Activated naive CD4-positive, alpha-beta T cell treated with anti-CD3 and anti-CD28 coated beads for 36 hours (primary cell): ENCODE data around the gene L3MBTL3. TPM values are rescaled to one million over a fixed set of nuclear protein-coding genes. Genes with fewer than 3 reads are reported as not detected.
A peak's percentile ranks its signal among the peaks of the same experiment; 100 is the strongest.
"Not testable (repeated sequence)": the region's sequence is repeated elsewhere in the genome, so short reads cannot be mapped to it uniquely, and the experiment has no call there.

Experiments
- CTCF ChIA-PET: fragments of 350-600 bp; sonication (Branson Sonifier 250); formaldehyde crosslinking; loops from one replicate; lab custom pipeline; 2021; ENCODE audit warnings: antibody characterized with exemption; lab: Charles Lee
- DNase-seq: peaks from one replicate; pipeline ENCODE4 v3.0.0-alpha.2; 2020
- H3K27ac Mint-ChIP-seq: one replicate; pipeline ENCODE4 v1.8.0; 2021; ENCODE audit warnings: mild to moderate bottlenecking, mixed read lengths
- H3K27me3 Mint-ChIP-seq: one replicate; pipeline ENCODE4 v1.8.0; 2021; ENCODE audit warnings: low read depth, mixed read lengths
- H3K36me3 Mint-ChIP-seq: one replicate; pipeline ENCODE4 v1.8.0; 2021; ENCODE audit warnings: low read depth, mixed read lengths
- H3K4me1 Mint-ChIP-seq: one replicate; pipeline ENCODE4 v1.8.0; 2021; ENCODE audit warnings: low read depth, mixed read lengths
- H3K4me3 Mint-ChIP-seq: one replicate; pipeline ENCODE4 v1.8.0; 2021; ENCODE audit warnings: mild to moderate bottlenecking, moderate library complexity, mixed read lengths
- H3K9me3 Mint-ChIP-seq: one replicate; pipeline ENCODE4 v1.8.0; 2021; ENCODE audit warnings: mixed read lengths
- intact Hi-C: fragments of 100-400 bp; cut with micrococcal nuclease; formaldehyde crosslinking; loops from one replicate; pipeline ENCODE4 v1.15.1; 2023
- total RNA-seq, 2 experiments: library from RNA; stranded (reverse); gene quantifications; one replicate each; pipeline ENCODE4 v1.2.3, GENCODE V29; 2021

Gene L3MBTL3
- total RNA-seq, 2 experiments from 2014 or later: 3.1 to 5.0 TPM

DNA sequence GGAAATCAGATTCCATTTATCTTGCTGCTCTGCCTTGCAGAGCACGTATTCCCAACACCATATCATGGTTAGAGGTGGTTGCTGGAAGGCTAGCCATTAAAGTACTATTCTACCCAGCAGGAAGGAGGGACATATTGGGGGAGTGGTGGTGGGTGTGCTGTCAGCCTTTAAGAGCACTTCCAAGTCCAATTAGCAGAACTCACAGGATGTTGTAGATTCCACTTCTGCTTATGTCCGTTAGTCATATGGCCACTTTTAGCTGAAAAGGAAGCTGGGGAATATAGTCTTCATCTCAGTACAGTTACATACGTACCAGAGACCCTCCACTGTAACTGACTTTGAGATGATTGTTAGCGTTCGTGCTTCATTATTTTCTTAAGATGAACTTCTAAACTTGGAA is 109.9 kb downstream of the L3MBTL3 start:
- intact Hi-C loops: no loop called here
- CTCF ChIA-PET: interaction anchor here (0.6 kb wide), 1 partner anchor 8 kb away, joined by 3 read pairs; no protein-coding TSS in a partner anchor
- H3K9me3 Mint-ChIP-seq: no peaks in the 10 kb centered on the region
- H3K4me3 Mint-ChIP-seq: no peak overlapping the region
- peaks cover 10% of the 10 kb centered on the region for H3K36me3 Mint-ChIP-seq
- DNase-seq: no peak
- no peak overlapping the region for H3K27ac Mint-ChIP-seq
- H3K27me3 Mint-ChIP-seq: no peaks in the 10 kb centered on the region
- peaks cover 48% of the 10 kb centered on the region for H3K4me1 Mint-ChIP-seq

DNA sequence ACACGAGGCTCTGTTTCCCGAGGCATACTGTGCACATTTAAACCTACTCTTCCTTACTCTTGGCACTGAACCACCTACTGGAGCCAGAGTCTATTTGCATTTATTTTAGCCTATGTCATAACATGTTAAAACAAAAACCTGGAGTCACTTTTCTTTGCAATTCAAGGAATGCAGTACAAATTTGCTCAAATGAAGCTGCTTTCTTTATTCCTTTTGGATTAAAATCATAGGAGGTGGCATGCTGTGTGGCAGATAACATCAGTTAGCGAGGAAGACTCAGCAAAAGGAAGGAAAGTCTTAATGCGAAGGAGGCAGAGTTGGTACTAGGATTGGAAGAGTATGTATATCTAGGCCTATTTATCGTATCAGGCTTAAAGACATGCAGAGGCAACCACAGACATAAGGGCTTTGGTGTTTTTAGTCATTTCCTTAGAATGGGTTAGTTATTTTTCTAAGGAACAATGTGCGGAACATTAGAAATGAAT is 111.4 kb downstream of the L3MBTL3 start:
- peaks cover 61% of the 10 kb centered on the region for H3K4me1 Mint-ChIP-seq
- no peaks in the 10 kb centered on the region for H3K9me3 Mint-ChIP-seq
- intact Hi-C loops: loop anchor here (2.0 to 5.0 kb wide), 3 partner anchors 53 to 638 kb away; no protein-coding TSS in a partner anchor
- no peaks in the 10 kb centered on the region for H3K27me3 Mint-ChIP-seq
- CTCF ChIA-PET: no interaction called here
- DNase-seq: no peak
- H3K36me3 Mint-ChIP-seq: peaks cover 12% of the 10 kb centered on the region
- no peak overlapping the region for H3K27ac Mint-ChIP-seq
- H3K4me3 Mint-ChIP-seq: no peak overlapping the region

DNA sequence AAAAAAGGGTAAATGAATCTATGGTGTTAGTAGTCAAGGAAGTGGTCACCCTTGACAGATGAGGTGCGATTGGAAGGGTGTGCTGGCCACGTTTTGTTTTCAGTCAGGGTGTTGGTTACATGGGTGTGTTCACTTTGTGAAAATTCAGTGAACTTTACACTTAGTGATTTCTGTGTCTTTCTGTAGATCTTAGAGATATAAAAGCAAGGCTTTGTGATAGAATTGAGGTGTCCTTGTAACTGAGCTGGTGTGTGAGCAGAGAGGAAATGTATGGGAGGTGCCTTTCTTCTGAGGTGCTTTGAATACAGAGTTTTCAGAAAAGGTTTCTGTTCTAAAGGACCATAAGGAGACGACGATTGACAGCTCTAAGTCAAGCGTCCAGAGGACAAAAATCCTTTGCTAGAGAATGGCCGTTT is 113.9 kb downstream of the L3MBTL3 start:
- H3K4me3 Mint-ChIP-seq: peak overlapping the region; percentile 65
- peak overlapping the region; percentile 85 for H3K27ac Mint-ChIP-seq
- intact Hi-C loops: loop anchor here (2.0 to 5.0 kb wide), 4 partner anchors 21 to 640 kb away; no protein-coding TSS in a partner anchor
- H3K27me3 Mint-ChIP-seq: no peaks in the 10 kb centered on the region
- peaks cover 4% of the 10 kb centered on the region for H3K36me3 Mint-ChIP-seq
- H3K9me3 Mint-ChIP-seq: no peaks in the 10 kb centered on the region
- peak; percentile 69 for DNase-seq
- CTCF ChIA-PET: no interaction called here
- peaks cover 59% of the 10 kb centered on the region for H3K4me1 Mint-ChIP-seq

DNA sequence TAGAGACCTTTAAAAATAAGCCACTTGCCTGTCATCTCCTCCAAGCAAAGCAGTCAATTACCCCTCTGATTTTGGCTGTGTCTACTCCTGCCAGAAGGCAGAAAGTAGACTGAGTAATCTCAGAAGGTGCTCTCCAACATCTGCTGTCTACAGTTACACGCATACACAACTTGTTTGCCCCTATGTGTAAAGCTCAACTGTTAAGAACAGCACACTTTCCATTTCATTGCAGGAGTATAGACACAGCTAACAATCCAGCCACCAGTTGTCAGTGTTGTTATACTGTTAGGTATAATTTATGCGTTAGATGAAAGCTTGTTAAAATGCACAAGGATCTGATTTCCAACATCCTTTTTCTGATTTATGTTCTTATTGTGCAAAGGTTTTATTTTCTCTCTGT is 116.2 kb downstream of the L3MBTL3 start:
- no peak overlapping the region for H3K4me3 Mint-ChIP-seq
- H3K27ac Mint-ChIP-seq: peak overlapping the region; percentile 19
- no peaks in the 10 kb centered on the region for H3K9me3 Mint-ChIP-seq
- peak; percentile 29 for DNase-seq
- H3K27me3 Mint-ChIP-seq: no peaks in the 10 kb centered on the region
- intact Hi-C loops: loop anchor here (1.0 to 5.0 kb wide), 4 partner anchors 89 to 642 kb away; no protein-coding TSS in a partner anchor
- H3K4me1 Mint-ChIP-seq: peaks cover 78% of the 10 kb centered on the region
- CTCF ChIA-PET: interaction anchor here (0.6 to 2.5 kb wide), 2 partner anchors 145 to 148 kb away, joined by 3 to 10 read pairs; no protein-coding TSS in a partner anchor
- peaks cover 8% of the 10 kb centered on the region for H3K36me3 Mint-ChIP-seq

DNA sequence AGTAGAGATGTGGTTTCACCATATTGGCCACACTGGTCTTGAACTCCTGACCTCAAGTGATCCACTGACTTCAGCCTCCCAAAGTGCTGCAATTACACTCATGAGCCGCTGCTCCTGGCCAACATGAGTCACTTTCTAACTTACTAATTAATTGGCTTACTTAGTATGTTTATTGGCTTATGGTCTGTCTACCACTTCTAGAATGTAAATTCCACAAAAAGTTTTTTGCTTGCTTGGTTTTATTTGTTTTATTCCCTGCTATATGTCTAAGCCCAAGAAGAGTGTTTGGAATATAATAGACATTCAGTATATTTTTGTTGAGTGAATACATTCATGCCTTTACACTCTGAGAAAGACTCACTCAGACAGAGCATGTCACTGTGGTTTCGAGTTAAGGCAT is 118.4 kb downstream of the L3MBTL3 start:
- Mint-ChIP-seq H3K36me3 (peaks cover 8% of the 10 kb centered on the region), H3K9me3 (no peaks in the 10 kb centered on the region), H3K4me3 (no peak overlapping the region), H3K27me3 (no peaks in the 10 kb centered on the region), H3K4me1 (peaks cover 70% of the 10 kb centered on the region), H3K27ac (no peak overlapping the region)
- CTCF ChIA-PET: interaction anchor here (2.5 kb wide), 1 partner anchor 146 kb away, joined by 10 read pairs; no protein-coding TSS in a partner anchor
- DNase-seq: no peak
- intact Hi-C loops: loop anchor here (5.0 kb wide), 2 partner anchors 231 to 376 kb away; partner anchors contain the start of gene TMEM200A

DNA sequence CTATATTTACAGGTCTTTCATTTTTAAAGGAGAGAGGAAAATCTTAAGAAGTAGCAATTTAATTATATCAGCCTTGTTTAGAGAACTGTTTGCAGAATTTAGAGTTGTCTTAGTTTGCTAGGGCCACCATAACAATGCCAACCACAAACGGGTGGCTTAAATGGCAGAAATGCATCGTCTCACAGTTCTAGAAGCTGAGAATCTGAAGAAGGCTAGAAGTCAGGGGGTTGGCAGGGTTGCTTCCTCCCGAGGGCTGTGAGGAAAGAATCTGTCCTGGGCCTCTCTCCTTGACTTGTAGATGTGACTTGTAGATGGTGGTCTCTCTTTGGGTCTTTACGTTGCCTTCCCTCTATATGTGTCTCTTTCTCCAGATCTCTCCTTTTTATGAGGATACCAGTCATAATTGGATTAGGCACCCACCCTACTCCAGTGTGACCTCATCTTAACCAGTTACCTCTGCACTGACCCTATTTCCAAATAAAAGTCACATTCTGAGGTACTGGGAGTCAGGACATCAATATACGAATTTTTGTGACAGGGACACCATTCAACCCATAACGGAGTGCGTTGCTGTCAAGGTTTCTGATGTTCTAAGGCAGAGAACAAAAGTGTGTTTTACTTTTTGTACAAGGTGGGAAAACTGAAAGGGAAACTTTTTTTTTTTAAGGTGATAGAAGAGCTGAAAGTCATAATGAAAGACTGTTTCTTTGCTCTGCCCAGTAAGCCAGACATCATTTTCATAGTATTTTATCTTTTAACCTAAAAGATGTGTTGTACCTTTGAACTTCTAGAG is 119.9 kb downstream of the L3MBTL3 start:
- no peaks in the 10 kb centered on the region for H3K9me3 Mint-ChIP-seq
- CTCF ChIA-PET: interaction anchor here (0.6 kb wide), 1 partner anchor 31 kb away, joined by 3 read pairs; no protein-coding TSS in a partner anchor
- peak overlapping the region; percentile 55 for H3K4me3 Mint-ChIP-seq
- peak; percentile 27 for DNase-seq
- H3K36me3 Mint-ChIP-seq: peaks cover 8% of the 10 kb centered on the region
- H3K4me1 Mint-ChIP-seq: peaks cover 57% of the 10 kb centered on the region
- no peaks in the 10 kb centered on the region for H3K27me3 Mint-ChIP-seq
- intact Hi-C loops: loop anchor here (1.0 to 5.0 kb wide), 4 partner anchors 50 to 374 kb away; partner anchors contain the start of gene TMEM200A
- H3K27ac Mint-ChIP-seq: peak overlapping the region; percentile 84

DNA sequence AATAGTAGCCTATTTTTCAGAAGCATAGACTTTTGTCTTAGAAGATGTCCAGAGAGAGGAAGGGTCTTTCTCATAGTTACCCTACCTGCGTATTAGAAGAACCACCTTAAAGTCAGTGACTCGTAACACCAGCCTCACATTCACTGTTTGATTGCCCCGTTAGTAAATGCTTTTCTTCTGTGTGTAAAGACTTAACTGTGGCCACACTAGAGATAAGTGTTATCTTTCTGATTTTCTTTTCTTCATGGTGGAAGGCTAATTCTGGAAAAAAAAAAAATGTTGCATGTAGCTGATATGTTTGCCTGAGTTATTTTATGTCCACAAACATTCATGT is 120.5 kb downstream of the L3MBTL3 start:
- peak overlapping the region; percentile 55 for H3K4me3 Mint-ChIP-seq
- H3K4me1 Mint-ChIP-seq: peaks cover 51% of the 10 kb centered on the region
- intact Hi-C loops: loop anchor here (1.0 to 5.0 kb wide), 4 partner anchors 49 to 373 kb away; partner anchors contain the start of gene TMEM200A
- no peak for DNase-seq
- no peaks in the 10 kb centered on the region for H3K9me3 Mint-ChIP-seq
- CTCF ChIA-PET: no interaction called here
- H3K27me3 Mint-ChIP-seq: no peaks in the 10 kb centered on the region
- peaks cover 11% of the 10 kb centered on the region for H3K36me3 Mint-ChIP-seq
- H3K27ac Mint-ChIP-seq: peak overlapping the region; percentile 84

DNA sequence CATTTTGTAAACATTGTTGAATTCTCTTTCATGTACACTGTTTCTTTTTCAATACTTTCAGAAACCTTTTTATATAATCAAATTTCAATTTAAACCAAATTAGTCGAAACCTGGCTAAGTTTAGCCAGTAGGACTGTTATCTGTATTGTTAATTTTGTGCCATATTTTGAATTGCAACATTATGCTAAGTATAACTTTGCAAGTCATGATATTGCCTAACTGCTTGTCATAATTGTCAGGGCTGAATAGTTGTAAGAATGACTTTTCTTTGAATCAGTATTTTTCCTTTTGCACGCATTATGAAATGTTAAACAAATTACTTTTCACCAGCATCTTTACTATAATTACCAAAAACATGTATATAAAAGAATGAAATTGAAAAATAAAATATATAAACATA is 121.7 kb downstream of the L3MBTL3 start:
- Mint-ChIP-seq H3K9me3 (no peaks in the 10 kb centered on the region), H3K27ac (no peak overlapping the region), H3K4me3 (no peak overlapping the region), H3K36me3 (peaks cover 13% of the 10 kb centered on the region), H3K4me1 (peaks cover 43% of the 10 kb centered on the region), H3K27me3 (no peaks in the 10 kb centered on the region)
- DNase-seq: no peak
- CTCF ChIA-PET: interaction anchor here (0.6 kb wide), 1 partner anchor 25 kb away, joined by 3 read pairs; no protein-coding TSS in a partner anchor
- intact Hi-C loops: no loop called here

DNA sequence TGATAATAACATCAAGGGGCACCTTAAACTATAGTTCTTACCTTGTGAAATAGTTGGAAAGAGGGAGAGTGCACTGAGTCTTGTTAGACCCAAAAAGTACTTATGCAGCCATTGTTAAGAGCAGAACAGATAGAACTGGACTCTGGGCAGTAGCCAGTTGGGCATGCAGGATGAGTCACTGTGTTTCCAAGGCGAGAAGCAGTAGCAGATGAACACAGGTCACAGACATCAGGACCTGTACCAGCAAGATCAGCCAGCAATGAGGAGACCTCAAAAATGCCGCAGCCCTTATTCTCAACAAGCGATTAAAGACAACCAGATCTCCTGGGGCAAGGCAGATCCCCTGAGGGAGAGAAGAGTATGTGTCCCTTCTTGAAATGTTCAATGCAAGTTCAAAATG is 125.3 kb downstream of the L3MBTL3 start:
- Mint-ChIP-seq H3K27ac (no peak overlapping the region), H3K4me3 (no peak overlapping the region), H3K9me3 (no peaks in the 10 kb centered on the region), H3K36me3 (peaks cover 14% of the 10 kb centered on the region), H3K27me3 (no peaks in the 10 kb centered on the region), H3K4me1 (peaks cover 18% of the 10 kb centered on the region)
- DNase-seq: no peak
- intact Hi-C loops: no loop called here
- CTCF ChIA-PET: interaction anchor here (0.8 to 1.6 kb wide), 2 partner anchors 28 to 79 kb away, joined by 3 read pairs; partner anchors contain the start of gene SAMD3

DNA sequence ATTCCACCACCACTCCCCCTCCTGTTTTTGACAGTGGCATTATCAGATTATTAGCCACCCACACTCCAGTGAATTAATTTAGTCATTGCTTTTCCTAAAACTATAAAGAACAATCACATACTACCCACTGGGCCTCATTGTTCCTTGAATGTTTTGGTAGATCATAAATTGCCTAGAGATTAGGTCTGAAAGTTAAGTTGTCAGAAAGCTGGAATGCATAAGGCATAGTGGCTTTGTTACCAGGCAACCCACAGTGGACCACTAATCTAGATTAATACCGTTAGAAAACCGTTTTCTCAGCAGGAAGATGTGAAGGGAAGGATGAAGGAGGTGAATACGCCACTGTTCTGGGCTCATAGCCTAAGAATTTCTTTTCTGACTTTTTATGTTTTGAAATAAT is 128.7 kb downstream of the L3MBTL3 start:
- no peaks in the 10 kb centered on the region for H3K27me3 Mint-ChIP-seq
- no peak overlapping the region for H3K27ac Mint-ChIP-seq
- intact Hi-C loops: no loop called here
- CTCF ChIA-PET: no interaction called here
- H3K4me1 Mint-ChIP-seq: no peaks in the 10 kb centered on the region
- H3K9me3 Mint-ChIP-seq: no peaks in the 10 kb centered on the region
- no peak overlapping the region for H3K4me3 Mint-ChIP-seq
- no peak for DNase-seq
- peaks cover 16% of the 10 kb centered on the region for H3K36me3 Mint-ChIP-seq

DNA sequence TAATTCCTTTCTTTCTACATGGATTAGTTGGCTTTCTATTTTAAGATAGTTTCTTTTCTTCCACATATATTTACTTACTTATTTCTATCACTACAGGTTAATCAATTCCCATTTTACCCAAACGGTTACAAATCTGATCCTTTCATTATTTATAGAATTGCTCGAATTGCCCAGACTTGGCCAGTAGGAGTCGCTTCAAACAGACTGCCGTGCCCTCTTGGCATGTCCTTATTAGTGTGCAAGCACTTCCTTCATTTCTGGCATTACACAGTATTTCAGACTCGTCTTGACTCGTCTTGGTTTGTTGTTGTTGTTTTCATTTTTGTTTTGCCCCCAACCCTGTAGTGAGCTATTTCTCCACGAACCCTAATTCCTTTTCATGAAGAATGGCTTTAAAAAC is 129.8 kb downstream of the L3MBTL3 start:
- intact Hi-C loops: loop anchor here (1.0 kb wide), 1 partner anchor 134 kb away; no protein-coding TSS in a partner anchor
- Mint-ChIP-seq H3K27ac (no peak overlapping the region), H3K4me1 (no peaks in the 10 kb centered on the region), H3K4me3 (no peak overlapping the region), H3K36me3 (peaks cover 16% of the 10 kb centered on the region), H3K27me3 (no peaks in the 10 kb centered on the region), H3K9me3 (no peaks in the 10 kb centered on the region)
- peak; percentile 42 for DNase-seq
- CTCF ChIA-PET: no interaction called here

DNA sequence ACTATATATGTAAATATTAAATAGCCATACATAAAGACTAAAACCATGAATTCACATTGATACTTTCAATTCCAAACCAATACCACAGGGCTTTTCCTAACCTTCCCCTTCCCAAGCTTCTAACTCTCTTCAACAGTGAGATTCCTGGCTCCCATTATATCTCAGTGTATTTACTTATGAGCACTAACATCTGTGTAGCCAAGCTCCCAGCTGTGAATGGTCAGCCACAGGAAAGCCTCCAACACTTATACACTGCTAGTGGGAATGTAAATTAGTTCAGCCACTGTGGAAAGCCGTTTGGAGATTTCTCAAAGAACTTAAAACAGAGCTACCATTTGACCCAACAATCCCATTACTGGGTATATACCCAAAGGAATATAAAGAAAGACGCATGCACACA is 130.6 kb downstream of the L3MBTL3 start:
- intact Hi-C loops, H3K27ac Mint-ChIP-seq, H3K27me3 Mint-ChIP-seq, H3K9me3 Mint-ChIP-seq, H3K36me3 Mint-ChIP-seq, H3K4me3 Mint-ChIP-seq, H3K4me1 Mint-ChIP-seq, DNase-seq: not testable (repeated sequence)
- CTCF ChIA-PET: interaction anchor here (1.0 to 1.5 kb wide), 2 partner anchors 54 to 166 kb away, joined by 3 read pairs; no protein-coding TSS in a partner anchor
